Measurements from ENCODE around the gene METTL17.

DNA sequence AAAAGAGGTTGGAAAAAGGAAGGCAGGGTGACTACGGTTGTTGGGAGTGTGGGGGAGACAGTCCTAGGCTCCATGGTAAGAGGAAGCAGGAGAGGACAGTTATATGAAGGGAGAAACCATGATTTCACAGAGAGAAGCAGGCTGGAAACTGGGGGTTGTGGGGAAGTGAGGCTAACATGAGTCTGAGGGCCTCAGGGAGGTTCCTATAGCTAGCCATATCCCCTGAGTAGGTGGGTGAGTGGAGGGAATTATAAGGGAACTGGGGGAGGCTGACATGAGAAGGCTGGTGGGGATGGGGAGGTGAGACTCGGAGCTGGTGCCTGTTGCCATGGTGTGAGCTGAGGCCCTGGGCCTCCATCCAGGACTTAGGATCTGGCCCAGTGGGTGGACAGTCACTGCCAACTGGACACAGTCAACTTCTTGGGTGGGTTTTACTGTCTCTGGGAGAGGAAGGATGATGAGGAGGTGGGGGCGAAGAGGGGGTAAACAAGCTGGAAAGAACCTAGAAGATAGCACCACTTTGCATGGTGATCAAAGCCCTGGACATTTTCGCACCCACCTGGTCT, 43.4 kb downstream of the METTL17 start:
- no peak for TF ChIP-seq POLR2AphosphoS5 (IDR thresholded peaks at IDR 0.05; ENCODE audit: low read depth)
- TF ChIP-seq, protein P1, sequence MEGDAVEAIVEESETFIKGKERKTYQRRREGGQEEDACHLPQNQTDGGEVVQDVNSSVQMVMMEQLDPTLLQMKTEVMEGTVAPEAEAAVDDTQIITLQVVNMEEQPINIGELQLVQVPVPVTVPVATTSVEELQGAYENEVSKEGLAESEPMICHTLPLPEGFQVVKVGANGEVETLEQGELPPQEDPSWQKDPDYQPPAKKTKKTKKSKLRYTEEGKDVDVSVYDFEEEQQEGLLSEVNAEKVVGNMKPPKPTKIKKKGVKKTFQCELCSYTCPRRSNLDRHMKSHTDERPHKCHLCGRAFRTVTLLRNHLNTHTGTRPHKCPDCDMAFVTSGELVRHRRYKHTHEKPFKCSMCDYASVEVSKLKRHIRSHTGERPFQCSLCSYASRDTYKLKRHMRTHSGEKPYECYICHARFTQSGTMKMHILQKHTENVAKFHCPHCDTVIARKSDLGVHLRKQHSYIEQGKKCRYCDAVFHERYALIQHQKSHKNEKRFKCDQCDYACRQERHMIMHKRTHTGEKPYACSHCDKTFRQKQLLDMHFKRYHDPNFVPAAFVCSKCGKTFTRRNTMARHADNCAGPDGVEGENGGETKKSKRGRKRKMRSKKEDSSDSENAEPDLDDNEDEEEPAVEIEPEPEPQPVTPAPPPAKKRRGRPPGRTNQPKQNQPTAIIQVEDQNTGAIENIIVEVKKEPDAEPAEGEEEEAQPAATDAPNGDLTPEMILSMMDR (IDR thresholded peaks at IDR 0.05; ENCODE audit: insufficient read depth, low read length): no peak
